HCT116 (cell line): ENCODE measurements around the gene ACBD6. TPM values are rescaled to one million over a fixed set of nuclear protein-coding genes. Genes with fewer than 3 reads are reported as not detected.

ENCODE experiments used
- ATAC-seq: fragments of 200-7000 bp; cut with Tn5 transposase; 2 replicates; pipeline ENCODE4 v1.9.1; 2020; ENCODE audit warnings: mild to moderate bottlenecking, moderate library complexity
- BruUV-seq: library from RNA; stranded (reverse); fragments of 400-500 nt; replicated peaks from 2 replicates; lab custom pipeline; 2021; lab: Mats Ljungman, UMichigan
- CTCF ChIA-PET: fragments of 300-600 bp; sonication (Branson Sonifier 250); formaldehyde crosslinking; loops from one replicate; lab custom pipeline; 2021; ENCODE audit warnings: antibody characterized with exemption; lab: Charles Lee
- POLR2A ChIA-PET: fragments of 300-600, 350-600 bp; sonication (Branson Sonifier 250); formaldehyde crosslinking; loops from one replicate; lab custom pipeline; 2021; ENCODE audit warnings: antibody characterized with exemption; lab: Charles Lee
- RAD21 ChIA-PET, 2 experiments: fragments of 300-600 bp; sonication (Branson Sonifier 250); formaldehyde crosslinking; loops; one replicate each; lab custom pipeline; 2023; ENCODE audit warnings: low total read pairs in 2 of 2; ENCODE audit not compliant: uncharacterized antibody in 2 of 2, unreplicated experiment in 2 of 2, low non-redundant PET in 1 of 2; lab: Charles Lee
- DNase-seq: peaks from one replicate; pipeline ENCODE4 v3.0.0-alpha.2; 2010; ENCODE audit warnings: low read depth, low spot score
- H2AFZ ChIP-seq: fragments of 200-600 bp; shearing (Covaris generic), sonication (generic); 2 replicates; pipeline ENCODE4 v1.6.1; 2017; ENCODE audit warnings: low read depth, mixed run types, mixed read lengths, antibody characterized with exemption, low read length; ENCODE audit not compliant: poor library complexity, severe bottlenecking
- H3K27ac ChIP-seq: 2 replicates; pipeline ENCODE4 v1.5.1; 2012; ENCODE audit warnings: low read depth, low read length
- H3K27me3 ChIP-seq: fragments of 200-600 bp; sonication (generic); 2 replicates; pipeline ENCODE4 v1.6.1; 2016; ENCODE audit warnings: mixed run types, low read length, mixed read lengths; ENCODE audit not compliant: insufficient read depth
- H3K36me3 ChIP-seq, 2 experiments: fragments of 200-500 bp in 1 of 2; fragments of 200-600 bp in 1 of 2; sonication (Bioruptor generic) in 1 of 2; sonication (generic) in 1 of 2; 2 replicates each; pipeline versions ENCODE4 v1.5.1 to v1.6.1; 2014 to 2016; ENCODE audit warnings: low read length in 2 of 2, inconsistent platforms in 1 of 2, mixed read lengths in 1 of 2, mixed run types in 1 of 2; ENCODE audit not compliant: insufficient read depth in 2 of 2, control insufficient read depth in 1 of 2
- H3K4me1 ChIP-seq, 2 experiments: fragments of 200-600 bp in 1 of 2; sonication (generic) in 1 of 2; 2 replicates each; pipeline versions ENCODE4 v1.5.1 to v1.6.1; 2012 to 2017; ENCODE audit warnings: low read length in 2 of 2, inconsistent platforms in 1 of 2, mild to moderate bottlenecking in 1 of 2, mixed read lengths in 1 of 2, mixed run types in 1 of 2, moderate library complexity in 1 of 2; ENCODE audit not compliant: insufficient read depth in 2 of 2, control insufficient read depth in 1 of 2
- H3K4me2 ChIP-seq: fragments of 200-600 bp; sonication (generic); 2 replicates; pipeline ENCODE4 v1.6.1; 2017; ENCODE audit warnings: mixed run types, low read length, mixed read lengths
- H3K4me3 ChIP-seq, 2 experiments: fragments of 200-600 bp in 1 of 2; sonication (generic) in 1 of 2; replicated peaks in 1 of 2; 2 replicates each; pipeline ENCODE4 v1.5.1; 2011 to 2016; ENCODE audit warnings: low read length in 2 of 2, control low read depth in 1 of 2, low read depth in 1 of 2, mild to moderate bottlenecking in 1 of 2, mixed read lengths in 1 of 2, mixed run types in 1 of 2
- H3K79me2 ChIP-seq: fragments of 200-600 bp; sonication (generic); 2 replicates; pipeline ENCODE4 v1.6.1; 2017; ENCODE audit warnings: mild to moderate bottlenecking, mixed run types, low read length, moderate library complexity, mixed read lengths; ENCODE audit not compliant: insufficient read depth
- H3K9ac ChIP-seq: fragments of 200-600 bp; sonication (generic); 2 replicates; pipeline ENCODE4 v1.6.1; 2016; ENCODE audit warnings: low read length, mixed read lengths
- H3K9me2 ChIP-seq: fragments of 200-600 bp; sonication (generic), shearing (Covaris generic); 2 replicates; pipeline ENCODE4 v1.6.1; 2017; ENCODE audit warnings: mixed run types, mild to moderate bottlenecking, moderate library complexity; ENCODE audit not compliant: insufficient read depth
- H3K9me3 ChIP-seq, 2 experiments: fragments of 200-500 bp in 1 of 2; fragments of 200-600 bp in 1 of 2; sonication (Bioruptor generic) in 1 of 2; sonication (generic) in 1 of 2; 2 replicates each; pipeline ENCODE4 v1.6.1; 2014 to 2017; ENCODE audit warnings: low read length in 2 of 2, mixed read lengths in 2 of 2, inconsistent platforms in 1 of 2, low read depth in 1 of 2, mild to moderate bottlenecking in 1 of 2, mixed run types in 1 of 2, moderate library complexity in 1 of 2; ENCODE audit not compliant: control insufficient read depth in 1 of 2, insufficient read depth in 1 of 2
- H4K20me1 ChIP-seq: fragments of 200-600 bp; sonication (generic), shearing (Covaris generic); 2 replicates; pipeline ENCODE4 v1.6.1; 2017; ENCODE audit warnings: mixed run types, mild to moderate bottlenecking, moderate library complexity; ENCODE audit not compliant: insufficient read depth
- ATF3 ChIP-seq: IDR thresholded peaks from 2 replicates; pipeline ENCODE4 v1.6.1; 2012
- CTCF ChIP-seq, 3 experiments: fragments of 200-600 bp in 1 of 3; sonication (generic) in 1 of 3; IDR thresholded peaks in 2 of 3; conservative IDR thresholded peaks in 1 of 3; 2 replicates each; pipeline ENCODE4 v1.5.1; 2012 to 2017; ENCODE audit warnings: low read depth in 2 of 3, low read length in 2 of 3, antibody characterized with exemption in 1 of 3, borderline replicate concordance in 1 of 3, control low read depth in 1 of 3, mild to moderate bottlenecking in 1 of 3, mixed read lengths in 1 of 3, mixed run types in 1 of 3, moderate library complexity in 1 of 3; ENCODE audit not compliant: insufficient read depth in 1 of 3
- JUND ChIP-seq: IDR thresholded peaks from 2 replicates; pipeline ENCODE4 v1.6.1; 2012
- MAX ChIP-seq: IDR thresholded peaks from 2 replicates; pipeline ENCODE4 v1.6.1; 2012
- POLR2A ChIP-seq: IDR thresholded peaks from 2 replicates; pipeline ENCODE4 v1.7.0; 2011; ENCODE audit warnings: borderline replicate concordance; ENCODE audit not compliant: insufficient read depth, insufficient read length; ENCODE audit errors: extremely low read depth
- RAD21 ChIP-seq: IDR thresholded peaks from 2 replicates; pipeline ENCODE4 v1.6.1; 2012; ENCODE audit warnings: low read depth, mild to moderate bottlenecking
- ZFX ChIP-seq: fragments of 450-650 bp; IDR thresholded peaks from 2 replicates; pipeline ENCODE4 v1.6.1; 2017
- intact Hi-C: fragments of 100-400 bp; cut with micrococcal nuclease; formaldehyde crosslinking; loops from 2 replicates; pipeline ENCODE4 v1.10.0; 2022
- total RNA-seq: library from RNA; stranded (reverse); gene quantifications from one replicate; pipeline ENCODE4 v1.2.1, GENCODE V29; 2021; ENCODE audit not compliant: unreplicated experiment

The ACBD6 gene
- total RNA-seq, 1 experiment from 2014 or later, result 43.2 TPM

- TF ChIP-seq MAX (no peak), POLR2A (no peak), ZFX (no peak), RAD21 (peak; percentile 45), ATF3 (no peak), JUND (no peak), CTCF (IDR thresholded peaks at IDR 0.05 in 2 of 3, conservative IDR thresholded peaks at IDR 0.05 in 1 of 3; ENCODE audit: borderline replicate concordance in 1 of 3, insufficient read depth in 1 of 3, low read depth in 2 of 3, low read length in 2 of 3) (peak; percentile 41 to 76 (median 65); a peak in 5 of 6 replicates)
- DNase-seq (no peak), ATAC-seq (peak; percentile 55)
- Histone ChIP-seq H3K79me2 (peaks cover 40% of the 10 kb centered on the region), H3K27ac (no peak overlapping the region), H3K4me2 (peak overlapping the region; percentile 22; the same call in 1 of the 2 replicates), H3K9ac (no peak overlapping the region), H3K9me2 (no peaks in the 10 kb centered on the region), H4K20me1 (peaks cover 5% of the 10 kb centered on the region; the same call in 1 of the 2 replicates), H2AFZ (no peak overlapping the region), H3K4me3 (no peak overlapping the region), H3K27me3 (no peaks in the 10 kb centered on the region), H3K4me1 (0 out of 4 replicates have a peak, but pooled peaks cover 0 to 4% of the 10 kb centered on the region in 2 experiments), H3K9me3 (no peaks in the 10 kb centered on the region), H3K36me3 (no peaks in the 10 kb centered on the region; a peak in 1 of 4 replicates)
- ChIA-PET RAD21 (no interaction called here), CTCF (interaction anchor here (1.0 to 1.4 kb wide), 3 partner anchors 213 to 295 kb away, joined by 3 to 5 read pairs (median 4); no protein-coding TSS in a partner anchor), POLR2A (no interaction called here)
- intact Hi-C loops, result loop anchor here (1.0 to 5.0 kb wide), 4 partner anchors 115 to 775 kb away; no protein-coding TSS in a partner anchor
- BruUV-seq, result no TSS peak
Measured at GRCh38 chr1:180482425-180483275, 19.7 kb downstream of the ACBD6 start.
